ENCODE data around the gene CHML.

GRCh38 chr1:241678536-241678935 lies 38.4 kb upstream of the CHML start:
- no peak for TF ChIP-seq CTCF (IDR thresholded peaks at IDR 0.05; ENCODE audit: low read length)
- TF ChIP-seq EZH2 (IDR thresholded peaks at IDR 0.05; ENCODE audit: borderline replicate concordance, low read length) = no peak
